HG02885 (cell line): ENCODE results near the gene TTYH2.

Experiments
- ATAC-seq: cut with Tn5 transposase; IDR thresholded peaks from one replicate; pipeline ENCODE4 v1.9.1; 2021; ENCODE audit warnings: mild to moderate bottlenecking; ENCODE audit not compliant: unreplicated experiment, poor library complexity

The TTYH2 gene

DNA sequence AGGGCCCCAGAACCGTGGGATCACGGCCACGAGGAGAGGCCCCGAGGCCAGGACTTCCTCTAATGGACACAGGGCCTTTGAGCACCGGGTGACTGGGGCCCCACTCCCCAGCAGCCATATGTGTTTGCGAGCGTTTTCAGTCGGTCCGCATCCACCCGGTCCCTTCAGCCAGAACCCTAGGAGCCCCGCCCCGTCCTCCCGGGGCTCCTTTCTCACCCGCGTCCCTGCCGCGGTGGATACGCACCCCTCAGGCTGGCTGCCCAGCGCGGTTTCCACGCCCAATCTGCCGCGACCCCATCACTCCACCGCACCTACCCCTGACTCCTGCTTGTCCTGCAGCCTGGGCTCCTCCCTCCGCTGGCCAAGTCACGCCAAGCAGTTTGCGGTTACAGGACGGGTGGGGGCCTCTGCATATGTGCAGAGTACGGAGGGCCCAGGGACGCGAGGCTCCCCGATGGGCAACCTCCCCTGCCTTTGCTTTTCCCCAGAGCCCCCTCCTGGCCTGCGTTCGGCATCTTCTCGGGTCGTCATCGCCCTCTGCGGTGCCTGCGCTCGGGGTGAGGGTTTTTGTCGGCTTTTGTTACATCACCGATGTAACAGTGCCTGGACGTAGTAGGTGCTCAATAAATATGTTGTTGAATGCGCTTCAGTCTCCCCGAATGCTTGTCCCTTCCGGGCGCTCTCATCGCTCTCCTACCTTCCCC lies 1.0 kb upstream of the TTYH2 start:
- ATAC-seq: peak; percentile 6

DNA sequence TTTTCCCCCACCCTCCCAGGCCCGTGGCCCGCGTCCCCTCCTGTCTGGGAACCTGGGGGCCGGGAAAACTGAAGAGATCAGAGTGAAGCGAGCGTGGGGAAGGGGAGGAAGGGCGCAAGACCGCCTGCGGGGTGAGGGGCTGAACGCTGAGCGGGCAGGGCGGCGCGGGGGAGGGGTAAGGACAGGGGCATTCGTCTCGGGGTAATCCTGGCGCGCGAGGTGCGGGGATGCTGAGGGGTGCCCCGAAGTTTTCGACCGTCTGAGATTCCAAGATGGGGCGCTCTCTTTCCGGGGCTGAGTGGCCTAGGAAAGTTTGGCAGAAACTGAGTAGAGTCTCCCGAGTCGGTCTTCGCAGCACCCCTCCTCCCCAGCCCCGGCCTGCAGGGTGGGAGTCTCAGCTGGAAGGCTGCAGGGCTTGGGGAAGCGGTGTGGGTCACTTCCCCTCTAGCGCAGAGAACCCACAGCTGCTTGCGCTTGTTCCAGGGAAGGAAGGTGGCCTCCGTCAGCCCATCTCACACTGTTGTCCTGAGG lies 555 bp downstream of the TTYH2 start:
- ATAC-seq: no peak

DNA sequence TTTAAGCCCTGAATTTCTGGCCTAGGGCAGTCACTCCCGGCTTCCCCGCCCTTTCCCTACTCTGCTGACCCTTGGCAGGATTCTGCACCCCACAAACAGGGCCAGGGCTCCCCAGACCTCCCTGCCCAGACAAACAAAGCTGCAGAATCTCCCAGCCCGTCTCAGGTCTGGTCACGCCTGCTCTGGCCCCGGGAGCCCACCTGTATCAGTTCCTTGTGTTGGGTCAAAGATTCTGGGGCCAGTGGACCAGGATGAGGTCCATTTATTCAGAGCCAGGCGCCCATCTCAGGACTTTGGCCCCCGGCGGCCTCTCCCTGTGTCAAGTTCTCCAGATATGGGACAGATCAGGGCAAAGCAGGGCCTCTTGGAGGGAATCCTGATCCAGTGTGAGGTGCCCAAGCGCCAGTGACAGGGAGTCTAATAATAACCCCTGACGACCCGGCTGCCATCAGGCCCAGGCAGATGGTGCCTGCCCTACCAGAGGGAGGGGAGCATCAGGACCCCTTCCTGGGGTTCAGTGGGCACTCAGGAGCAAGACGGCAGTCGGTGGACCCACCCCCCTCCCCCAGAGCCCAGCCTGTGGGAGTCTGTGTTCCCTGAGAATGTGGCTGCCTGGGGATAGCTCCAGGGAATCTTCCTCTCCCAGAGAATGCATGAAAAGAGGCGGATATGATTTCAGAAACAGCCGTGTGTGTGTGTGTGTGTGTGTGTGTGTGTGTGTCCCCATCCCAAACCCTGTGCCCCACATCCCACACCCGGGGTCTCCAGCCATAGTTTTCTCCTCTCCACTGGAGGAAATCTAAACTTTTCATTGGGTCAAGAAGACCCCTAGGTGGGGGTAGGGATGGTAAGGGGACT lies 1.3 kb downstream of the TTYH2 start:
- ATAC-seq: no peak

DNA sequence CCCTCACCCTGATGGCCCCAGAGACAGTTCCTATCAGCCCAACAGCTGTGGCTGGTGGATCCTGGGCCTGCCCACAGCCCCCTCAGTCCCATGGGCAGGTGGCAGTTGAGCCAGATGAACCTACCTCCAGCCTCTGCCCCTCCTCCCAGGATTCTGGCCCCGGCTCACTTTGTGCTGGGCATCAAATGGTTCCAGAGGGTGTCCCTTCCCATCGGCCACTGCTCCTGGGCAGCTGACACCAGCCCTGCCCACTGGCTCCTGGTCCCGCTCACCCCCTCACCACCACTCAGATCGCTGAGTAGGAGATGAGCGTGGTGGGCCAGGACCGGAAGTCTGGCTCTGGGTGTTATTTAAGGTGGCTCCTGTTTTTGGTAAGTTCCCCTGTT lies 2.0 kb downstream of the TTYH2 start:
- ATAC-seq: no peak

DNA sequence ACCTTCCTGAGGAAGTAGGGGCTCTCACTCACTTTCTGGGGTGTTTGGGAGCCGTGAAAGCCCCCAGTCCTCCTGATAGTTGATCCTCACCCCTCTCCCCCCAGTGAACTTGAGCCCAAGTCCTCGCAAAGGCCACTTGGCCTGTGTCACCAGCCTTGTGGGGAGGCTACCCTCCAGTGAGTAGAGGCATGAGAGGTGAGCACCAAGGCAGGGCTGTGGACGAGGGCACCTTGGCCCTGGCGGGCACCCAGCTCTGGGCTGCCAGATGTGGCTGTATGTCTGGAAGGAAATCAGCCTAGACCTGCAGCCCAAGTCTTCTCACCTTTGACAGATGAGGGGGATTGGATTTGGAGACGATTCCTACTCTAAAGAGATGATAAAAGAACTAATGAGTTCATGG lies 3.1 kb downstream of the TTYH2 start:
- ATAC-seq: no peak

DNA sequence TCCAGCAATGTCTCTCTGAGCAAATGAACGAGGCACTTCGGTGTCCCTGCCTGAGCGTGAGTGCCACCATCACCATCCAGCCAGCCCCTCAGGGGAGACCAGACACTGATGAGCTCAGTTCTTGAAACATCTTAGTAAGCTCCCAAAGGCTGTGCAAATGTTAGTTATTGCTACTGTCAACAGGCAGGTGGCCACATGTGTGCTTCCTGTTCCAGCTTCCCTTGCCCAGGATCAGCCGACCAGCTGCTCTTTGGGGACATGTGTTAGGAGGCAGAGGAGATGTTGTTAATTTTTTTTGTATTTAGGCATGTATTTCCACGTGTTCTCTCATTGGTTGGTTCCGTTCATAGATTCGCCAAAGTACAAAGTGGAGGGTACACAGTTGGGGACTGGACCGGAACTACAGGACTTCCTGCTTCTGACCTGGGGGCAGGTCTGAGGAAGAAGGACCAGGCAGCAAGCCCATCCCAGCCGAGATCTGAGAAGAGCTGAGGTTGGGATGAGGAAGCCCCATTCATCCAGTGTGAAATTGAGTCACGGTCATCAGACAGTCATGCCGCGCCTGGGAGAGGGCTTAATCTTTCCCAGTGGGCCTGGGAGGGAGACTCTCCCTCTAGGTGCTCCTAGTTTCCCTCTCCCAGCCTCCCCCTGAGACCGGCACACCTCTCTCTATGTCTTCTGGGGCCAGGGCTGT lies 3.8 kb downstream of the TTYH2 start:
- no peak for ATAC-seq

DNA sequence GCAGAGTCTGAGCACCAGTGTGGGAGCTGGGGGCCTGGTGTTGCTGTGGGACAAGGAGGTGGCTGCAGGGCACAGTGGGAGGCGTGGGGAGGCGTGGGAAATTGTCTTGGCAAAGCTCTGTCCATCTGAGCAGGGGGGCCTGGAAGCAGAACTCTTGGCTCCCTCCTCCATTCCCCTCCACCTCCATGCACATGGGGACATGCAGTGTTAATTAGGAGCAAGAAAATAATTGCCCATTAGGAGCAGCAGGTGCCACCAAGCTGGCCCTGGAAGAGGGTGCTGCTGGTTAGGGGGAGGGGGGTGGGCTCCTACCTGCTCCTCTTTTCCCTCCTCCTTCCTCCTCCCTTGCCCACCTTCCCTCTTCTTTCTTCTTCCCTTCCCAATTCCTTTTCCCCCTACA lies 4.5 kb downstream of the TTYH2 start:
- no peak for ATAC-seq

DNA sequence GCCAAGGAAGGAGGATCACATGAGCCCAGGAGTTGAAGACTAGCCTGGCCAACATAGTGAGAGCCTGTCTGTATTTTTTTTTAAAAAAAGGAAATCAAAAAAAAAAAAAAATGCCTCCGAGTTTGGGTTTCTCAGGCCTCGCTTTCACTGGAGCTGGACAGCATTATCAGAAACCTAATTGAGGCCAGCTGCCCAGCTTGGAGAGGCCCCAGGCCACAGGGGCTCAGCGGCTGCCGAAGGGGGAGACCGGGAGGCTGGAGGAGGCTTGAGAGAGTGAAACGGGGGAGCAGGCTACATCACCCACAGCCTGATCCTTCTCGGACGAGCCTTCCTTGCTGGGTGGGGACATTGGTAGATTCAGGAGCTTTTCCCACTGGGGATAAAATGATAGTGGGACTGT lies 5.1 kb downstream of the TTYH2 start:
- ATAC-seq: no peak

DNA sequence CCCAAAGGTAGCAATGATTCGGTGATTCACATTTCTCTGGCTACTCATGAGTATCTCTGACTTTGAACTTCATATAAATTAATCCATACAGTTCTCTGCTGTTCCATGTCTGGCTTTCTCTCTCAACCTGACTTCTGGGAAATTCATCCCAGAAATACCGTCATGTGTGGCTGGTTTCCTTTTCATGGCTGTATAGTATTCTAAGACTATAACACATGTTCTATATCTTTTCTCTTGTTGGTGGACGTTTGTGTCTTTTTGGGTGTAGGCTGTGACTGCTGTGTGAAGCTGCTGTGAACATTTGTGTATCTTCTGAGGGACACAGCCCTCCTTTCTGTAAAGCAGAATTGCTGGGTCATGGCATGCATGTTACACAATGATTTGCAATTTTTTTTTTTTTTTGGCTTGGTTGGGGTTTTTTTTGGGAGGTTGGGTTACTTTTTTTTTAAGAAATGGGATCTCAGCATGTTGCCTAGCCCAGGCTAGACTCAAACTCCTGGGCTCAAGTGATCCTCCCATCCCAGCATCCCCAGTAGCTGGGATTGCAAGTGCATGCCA lies 6.3 kb downstream of the TTYH2 start:
- no peak for ATAC-seq

DNA sequence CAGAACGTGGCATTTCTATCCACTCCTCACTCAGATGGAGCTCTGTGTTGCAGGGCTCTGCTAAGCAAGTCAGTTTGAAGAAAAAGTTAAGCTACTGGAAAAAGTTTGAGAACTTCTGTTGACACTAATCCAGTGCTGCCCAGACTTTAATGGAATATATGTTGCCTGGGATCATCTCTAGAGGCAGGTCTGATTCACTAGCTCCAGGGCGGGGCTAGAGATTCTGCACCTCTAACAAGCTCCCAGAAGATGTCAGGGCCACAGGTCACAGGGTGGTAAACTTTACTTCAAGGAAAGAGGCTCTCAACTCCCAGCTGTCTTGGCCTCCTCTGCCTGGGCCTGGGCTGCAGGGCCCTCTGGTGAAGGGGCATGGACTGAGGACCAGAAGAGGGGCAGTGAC lies 6.8 kb downstream of the TTYH2 start:
- no peak for ATAC-seq

DNA sequence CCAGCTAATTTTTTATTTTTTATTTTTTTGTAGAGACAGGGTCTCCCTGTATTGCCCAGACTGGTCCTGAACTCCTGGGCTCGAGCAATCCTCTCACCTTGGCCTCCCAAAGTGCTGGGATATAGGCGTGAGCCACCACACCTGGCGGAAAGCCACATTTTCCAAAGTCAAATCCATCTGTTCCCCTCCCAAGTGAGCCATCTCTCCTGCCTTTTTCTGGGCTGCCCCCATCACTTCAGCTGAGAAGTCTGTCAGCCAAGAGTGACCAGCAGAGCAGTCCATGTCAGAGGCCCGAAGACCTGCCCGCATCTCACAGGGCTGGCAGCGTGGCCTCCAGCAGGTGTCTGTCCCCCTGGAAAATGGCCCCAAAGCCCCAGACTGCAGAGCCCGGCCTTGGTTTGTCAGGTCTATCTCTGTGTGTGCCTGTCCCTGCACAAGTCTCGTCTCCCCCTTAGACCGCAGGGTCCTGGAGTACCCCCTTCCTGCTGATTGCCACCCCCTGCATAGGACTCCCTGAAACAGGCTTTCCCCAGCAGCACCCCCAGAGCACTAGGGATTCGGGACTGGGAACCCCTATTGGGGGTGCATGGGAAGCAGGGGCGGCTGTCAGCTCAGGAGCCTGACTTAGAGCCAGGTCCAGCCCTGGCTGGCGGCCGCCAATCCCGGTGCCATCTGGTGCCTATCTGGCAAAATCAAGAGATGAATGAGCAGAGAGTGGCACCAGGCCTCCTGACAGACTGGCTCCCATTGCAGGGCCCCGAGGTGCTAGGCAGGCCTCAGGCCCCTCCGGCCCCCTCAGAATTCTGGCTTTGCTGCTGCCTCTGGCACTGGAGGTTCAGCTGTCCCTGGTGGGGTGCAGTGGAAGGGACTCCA lies 7.8 kb downstream of the TTYH2 start:
- no peak for ATAC-seq

DNA sequence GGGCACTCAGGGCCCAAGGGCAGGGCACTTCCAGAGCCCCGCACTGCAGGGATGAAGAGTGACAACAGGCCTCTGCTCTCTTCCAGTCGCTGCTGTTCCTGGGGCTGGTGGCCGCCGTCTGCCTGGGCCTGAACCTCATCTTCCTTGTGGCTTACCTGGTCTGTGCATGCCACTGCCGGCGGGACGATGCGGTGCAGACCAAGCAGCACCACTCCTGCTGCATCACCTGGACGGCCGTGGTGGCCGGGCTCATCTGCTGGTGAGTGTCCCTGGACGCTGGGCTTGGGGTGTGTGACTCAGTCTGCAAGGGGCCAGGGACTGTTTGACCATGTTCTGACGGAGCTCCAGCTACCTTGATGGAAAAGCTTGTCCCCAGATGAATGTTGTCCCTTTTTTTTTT lies 9.0 kb downstream of the TTYH2 start:
- no peak for ATAC-seq

DNA sequence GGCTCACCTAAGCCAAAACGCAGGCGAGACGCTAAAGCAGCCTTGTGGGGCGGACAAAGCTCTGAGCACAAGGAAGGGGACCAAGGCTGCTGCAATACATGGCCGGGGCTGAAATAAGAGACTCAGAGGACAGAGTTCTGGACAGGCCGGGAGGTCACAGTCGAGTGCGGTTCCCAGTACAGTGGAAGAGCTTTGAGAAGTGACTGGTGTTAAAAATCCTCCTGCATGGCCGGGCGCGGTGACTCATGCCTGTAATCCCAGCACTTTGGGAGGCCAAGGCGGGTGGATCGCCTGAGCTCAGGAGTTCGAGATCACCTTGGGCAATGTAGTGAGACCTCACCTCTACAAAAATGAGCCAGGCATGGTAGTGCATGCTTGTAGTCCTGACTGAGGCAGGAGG lies 10.5 kb downstream of the TTYH2 start:
- no peak for ATAC-seq

DNA sequence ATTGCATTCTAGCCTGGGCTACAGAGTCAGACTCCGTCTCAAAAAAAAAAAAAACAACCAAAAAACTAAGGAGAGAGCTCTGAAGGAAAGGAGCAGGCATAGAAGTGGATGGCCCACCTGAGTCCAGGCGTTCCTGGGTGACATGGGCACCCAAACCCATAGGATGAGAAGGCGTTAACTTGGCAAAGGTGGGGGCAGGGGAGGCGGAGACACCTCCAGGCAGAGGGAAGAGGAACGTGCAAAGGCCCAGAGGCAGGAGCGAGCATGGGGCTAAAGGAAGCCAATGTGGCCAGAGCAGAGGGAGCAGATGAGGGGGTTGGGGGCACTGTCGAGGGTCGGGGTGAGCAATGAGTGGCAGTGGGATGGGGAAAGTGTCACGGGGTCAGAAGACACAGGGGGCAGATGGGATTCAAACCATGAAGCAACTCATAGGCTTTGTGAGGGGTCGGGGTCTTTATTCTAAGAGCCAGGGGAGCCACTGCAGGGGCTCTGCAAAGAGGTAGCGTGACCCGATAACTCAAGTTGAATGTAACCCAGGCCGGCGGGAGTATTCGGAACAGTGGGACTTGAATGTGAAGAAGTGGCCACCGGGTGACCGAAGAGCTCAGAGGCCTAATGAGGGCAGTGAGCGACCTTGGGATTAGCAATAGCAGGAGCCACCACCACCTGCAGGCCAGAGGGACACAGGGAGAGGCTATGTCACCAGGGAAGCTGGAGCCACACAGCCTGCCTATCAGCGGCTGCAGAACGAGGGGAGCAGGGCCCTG lies 11.8 kb downstream of the TTYH2 start:
- no peak for ATAC-seq

DNA sequence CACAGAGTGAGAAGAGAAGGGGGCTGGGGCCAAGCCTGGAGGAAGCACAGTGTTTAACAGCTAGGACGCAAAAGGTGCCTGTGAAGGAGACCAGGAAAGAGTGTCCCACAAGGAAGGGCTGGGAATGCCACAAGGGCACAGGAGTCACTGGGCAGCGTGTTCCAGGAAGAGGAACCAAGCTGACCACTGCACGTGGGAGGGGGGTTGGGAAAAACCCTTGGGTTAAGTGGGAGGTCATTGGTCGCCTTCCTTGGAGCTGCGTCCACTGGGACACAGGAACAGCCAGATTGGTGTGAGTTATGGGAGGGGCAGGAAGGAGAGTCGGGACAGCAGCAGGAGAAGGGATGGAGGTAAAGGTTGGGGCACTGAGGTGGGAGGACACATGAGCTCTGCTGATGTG lies 12.9 kb downstream of the TTYH2 start:
- ATAC-seq: no peak

DNA sequence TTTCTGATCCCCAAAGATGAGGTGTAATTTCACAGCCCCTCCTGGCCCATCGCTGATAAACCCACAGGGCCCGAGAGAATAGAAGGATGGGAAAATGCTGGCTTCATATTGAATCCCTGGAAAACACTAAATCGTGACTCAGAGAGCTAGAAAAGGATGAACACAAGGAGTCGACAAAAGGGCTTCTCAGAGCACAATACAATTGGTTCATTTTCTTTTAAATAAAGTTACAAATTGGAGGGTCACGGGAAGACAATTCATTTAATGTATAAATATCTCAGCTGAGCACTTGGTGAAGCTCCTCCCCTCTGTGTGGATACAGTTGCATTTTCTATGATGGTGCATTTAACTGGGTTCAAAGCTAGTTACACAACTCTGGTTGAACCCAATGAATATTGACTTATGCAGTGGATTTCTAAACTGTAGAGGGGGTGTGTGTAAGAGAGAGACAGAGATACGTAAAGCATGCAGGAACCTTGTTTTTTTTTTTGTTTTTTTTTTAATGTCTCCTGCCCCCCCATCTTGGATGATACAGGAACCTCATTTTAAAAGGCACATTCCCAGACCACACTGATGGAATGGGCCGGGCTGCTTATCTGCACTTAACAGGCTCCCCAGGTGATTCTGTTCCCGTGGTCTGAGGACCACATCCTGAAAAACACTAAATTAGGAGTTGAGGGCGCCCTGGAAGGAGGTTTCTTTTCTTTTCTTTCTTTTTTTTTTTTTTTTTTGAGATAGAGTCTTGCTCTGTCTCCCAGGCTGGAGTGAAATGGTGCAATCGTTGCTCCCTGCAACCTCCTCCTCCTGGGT lies 14.1 kb downstream of the TTYH2 start:
- ATAC-seq: no peak

DNA sequence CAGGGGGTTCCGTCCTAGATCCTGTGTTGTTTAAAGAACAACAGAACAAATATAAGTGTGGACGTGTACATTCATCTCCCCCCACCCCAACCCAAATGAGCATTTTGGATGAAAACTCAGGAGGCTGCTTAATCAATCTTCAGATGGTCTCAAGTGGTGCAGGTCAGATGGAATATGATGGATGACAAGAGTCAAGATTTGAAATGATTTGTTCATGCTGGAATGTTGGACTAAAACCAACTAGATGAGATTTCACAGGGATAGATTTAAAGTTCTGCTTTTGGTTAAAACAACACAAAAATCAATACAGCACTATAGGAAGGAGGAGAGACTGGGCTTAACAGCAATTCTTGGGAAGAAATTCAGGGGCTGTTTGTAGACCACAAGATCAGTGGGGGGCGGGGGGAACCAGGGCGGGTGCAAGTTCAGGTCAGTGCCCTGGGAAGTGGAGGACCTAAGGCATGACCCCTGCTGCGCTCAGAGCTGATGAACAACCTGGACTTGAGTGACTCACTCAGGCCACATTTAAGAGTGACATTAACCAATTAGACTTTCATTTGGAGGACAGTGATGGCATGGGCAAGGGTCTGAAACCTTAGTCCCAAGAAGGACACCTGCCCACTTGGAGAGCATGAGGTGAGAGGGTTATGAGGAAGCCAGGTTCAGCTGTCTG lies 15.1 kb downstream of the TTYH2 start:
- ATAC-seq: no peak

DNA sequence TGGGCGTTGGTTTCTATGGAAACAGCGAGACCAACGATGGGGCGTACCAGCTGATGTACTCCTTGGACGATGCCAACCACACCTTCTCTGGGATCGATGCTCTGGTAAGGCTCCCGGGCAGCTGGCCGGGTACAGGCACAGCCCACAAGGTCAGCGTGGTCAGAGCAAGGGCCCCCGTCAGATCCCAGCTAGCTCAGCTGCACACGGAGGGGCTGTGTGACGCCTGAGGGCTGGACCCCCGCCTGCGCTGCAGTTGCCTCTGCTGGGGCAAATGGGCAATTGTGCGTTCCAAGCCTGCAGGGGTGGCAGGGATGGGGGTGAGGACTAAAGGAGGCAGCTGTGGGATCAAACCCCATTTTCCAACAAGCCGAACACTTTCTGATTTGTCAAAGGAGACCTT lies 17.5 kb downstream of the TTYH2 start:
- ATAC-seq: no peak
